Endothelial cell of umbilical vein (primary cell): ENCODE data around the gene COPS2. TPM values are rescaled to one million over a fixed set of nuclear protein-coding genes. Genes with fewer than 3 reads are reported as not detected.

Source experiments
- BruUV-seq: library from RNA; stranded (reverse); fragments of 400-500 nt; replicated peaks from 2 replicates; lab custom pipeline; 2021; lab: Mats Ljungman, UMichigan
- CTCF ChIA-PET: fragments of 300-600, 350-600 bp; sonication (Branson Sonifier 250); formaldehyde crosslinking; loops from one replicate; lab custom pipeline; 2021; ENCODE audit warnings: antibody characterized with exemption, inconsistent platforms; lab: Charles Lee
- POLR2A ChIA-PET: fragments of 300-600, 350-600 bp; sonication (Branson Sonifier 250); formaldehyde crosslinking; loops from one replicate; lab custom pipeline; 2021; ENCODE audit warnings: antibody characterized with exemption, inconsistent platforms; lab: Charles Lee
- DNase-seq: peaks from one replicate; pipeline ENCODE4 v3.0.0-alpha.2; 2011; ENCODE audit warnings: low read depth, low spot score
- FAIRE-seq: peaks from 2 replicates; lab custom pipeline; 2011; peaks lifted over from hg19 to GRCh38; lab: Jason Lieb, UNC
- H2AFZ ChIP-seq: 2 replicates; pipeline ENCODE4 v1.6.0; 2012; ENCODE audit warnings: low read depth, low read length, control low read depth, inconsistent platforms
- H3K27ac ChIP-seq: 2 replicates; pipeline ENCODE4 v1.5.1; 2011; ENCODE audit warnings: low read depth, mild to moderate bottlenecking, control low read depth, low read length, moderate library complexity; ENCODE audit not compliant: insufficient read depth
- H3K27me3 ChIP-seq, 2 experiments: 2 replicates each; pipeline versions ENCODE4 v1.6.0 to v1.6.1; 2011; ENCODE audit warnings: low read length in 2 of 2, mixed read lengths in 1 of 2; ENCODE audit not compliant: control insufficient read depth in 2 of 2, insufficient read depth in 2 of 2
- H3K36me3 ChIP-seq, 2 experiments: 2 replicates in 1 of 2; 3 replicates in 1 of 2; pipeline ENCODE4 v1.5.1; 2011; ENCODE audit warnings: low read length in 2 of 2, mild to moderate bottlenecking in 1 of 2, moderate library complexity in 1 of 2; ENCODE audit not compliant: control insufficient read depth in 2 of 2, insufficient read depth in 2 of 2; ENCODE audit errors: extremely low read depth in 1 of 2
- H3K4me1 ChIP-seq: 3 replicates; pipeline ENCODE4 v1.5.1; 2011; ENCODE audit warnings: mild to moderate bottlenecking, low read length; ENCODE audit not compliant: control insufficient read depth, insufficient read depth; ENCODE audit errors: extremely low read depth
- H3K4me2 ChIP-seq: 2 replicates; pipeline ENCODE4 v1.6.1; 2011; ENCODE audit warnings: low read length, control low read depth, mixed read lengths; ENCODE audit not compliant: insufficient read depth
- H3K4me3 ChIP-seq, 3 experiments: fragments of 200-600 bp in 1 of 3; sonication (generic), shearing (Covaris generic) in 1 of 3; replicated peaks in 1 of 3; 2 replicates each; pipeline ENCODE4 v1.5.1; 2011 to 2016; ENCODE audit warnings: control low read depth in 3 of 3, low read length in 3 of 3, mild to moderate bottlenecking in 2 of 3, inconsistent platforms in 1 of 3, low read depth in 1 of 3, moderate library complexity in 1 of 3; ENCODE audit not compliant: insufficient read depth in 1 of 3
- H3K79me2 ChIP-seq: 2 replicates; pipeline ENCODE4 v1.6.0; 2012; ENCODE audit warnings: low read length, inconsistent platforms; ENCODE audit not compliant: control insufficient read depth, insufficient read depth
- H3K9ac ChIP-seq: replicated peaks from 2 replicates; pipeline ENCODE3; 2011; ENCODE audit warnings: low read length, control low read depth; ENCODE audit not compliant: insufficient read depth; ENCODE audit errors: extremely low read depth
- H3K9me1 ChIP-seq: replicated peaks from 3 replicates; pipeline ENCODE4 v1.6.0; 2011; ENCODE audit warnings: mild to moderate bottlenecking, low read length; ENCODE audit not compliant: control insufficient read depth, insufficient read depth; ENCODE audit errors: extremely low read depth
- H3K9me3 ChIP-seq: replicated peaks from 2 replicates; pipeline ENCODE4 v1.5.1; 2012; ENCODE audit warnings: low read length, inconsistent platforms; ENCODE audit not compliant: control insufficient read depth, insufficient read depth
- H4K20me1 ChIP-seq: replicated peaks from 2 replicates; pipeline ENCODE3; 2011; ENCODE audit warnings: mild to moderate bottlenecking, low read length; ENCODE audit not compliant: control insufficient read depth, insufficient read depth; ENCODE audit errors: extremely low read depth
- EZH2 ChIP-seq: IDR thresholded peaks from 2 replicates; pipeline ENCODE4 v1.6.1; 2012; ENCODE audit warnings: borderline replicate concordance, low read depth, mild to moderate bottlenecking, moderate library complexity, low read length, inconsistent platforms; ENCODE audit not compliant: severe bottlenecking
- FOS ChIP-seq: IDR thresholded peaks from 2 replicates; pipeline ENCODE4 v1.6.1; 2011; ENCODE audit warnings: mild to moderate bottlenecking, low read length, moderate library complexity, borderline replicate concordance; ENCODE audit not compliant: insufficient read depth
- GATA2 ChIP-seq: IDR thresholded peaks from 2 replicates; pipeline ENCODE4 v1.7.0; 2011; ENCODE audit warnings: low read depth, mild to moderate bottlenecking, moderate library complexity, mixed read lengths, low read length; ENCODE audit not compliant: insufficient read length, insufficient read depth
- JUN ChIP-seq: IDR thresholded peaks from 2 replicates; pipeline ENCODE4 v1.6.1; 2011; ENCODE audit warnings: borderline replicate concordance, low read depth; ENCODE audit not compliant: insufficient read length, insufficient read depth
- MAX ChIP-seq: IDR thresholded peaks from 2 replicates; pipeline ENCODE4 v1.6.1; 2011; ENCODE audit not compliant: insufficient read depth, insufficient read length
- MYC ChIP-seq: IDR thresholded peaks from one replicate; pipeline ENCODE4 v1.6.1; 2011; ENCODE audit warnings: mild to moderate bottlenecking, low read depth, low read length
- POLR2A ChIP-seq: IDR thresholded peaks from 2 replicates; pipeline ENCODE4 v1.6.1; 2012; ENCODE audit warnings: low read depth, mild to moderate bottlenecking, control low read depth, low read length
- POLR2AphosphoS5 ChIP-seq: IDR thresholded peaks from 2 replicates; pipeline ENCODE4 v1.6.1; 2012; ENCODE audit warnings: low read depth, mild to moderate bottlenecking, control low read depth, low read length, moderate library complexity; ENCODE audit not compliant: insufficient read depth
- dilution Hi-C: fragments of 300-500 bp; cut with MboI; formaldehyde crosslinking; loops from one replicate; pipeline ENCODE4 v1.15.0; 2019; ENCODE audit warnings: low sequenced_read_pairs; ENCODE audit not compliant: extremely low pct_ligation_motif_present
- intact Hi-C: fragments of 100-400 bp; cut with micrococcal nuclease; formaldehyde crosslinking; loops from one replicate; pipeline ENCODE4 v1.10.0; 2022
- polyA plus RNA-seq, 4 experiments: library from polyadenylated mRNA; depleted of rRNA in 3 of 4; stranded (reverse) in 3 of 4; unstranded in 1 of 4; fragments of >200 nt; gene quantifications; 2 replicates each; pipeline versions ENCODE4 v1.2.1 to v1.2.3, GENCODE V29; 2011 to 2012; ENCODE audit warnings: missing spikeins in 1 of 4
- total RNA-seq: library from RNA; stranded (reverse); gene quantifications from 2 replicates; pipeline ENCODE4 v1.2.3, GENCODE V29; 2021
- TF ChIP-seq, protein P1 (sequence below), 2 donors: IDR thresholded peaks; 1 replicate in 1 of 2; 2 replicates in 1 of 2; pipeline ENCODE4 v1.5.1; 2011; ENCODE audit warnings: low read length in 2 of 2, mild to moderate bottlenecking in 2 of 2, moderate library complexity in 2 of 2, control low read depth in 1 of 2, inconsistent platforms in 1 of 2, low read depth in 1 of 2; ENCODE audit not compliant: insufficient read depth in 1 of 2; ENCODE audit errors: extremely low read depth in 1 of 2

The COPS2 gene
- total and polyA plus RNA-seq, 2 donors (not counting 3 experiments of a cell fraction or from before 2014, with no cell fraction given) = 20.2 to 79.3 TPM

- intact Hi-C loops (no loop called here), dilution Hi-C loops (no loop called here)
- no peaks in the 10 kb centered on the region for H3K9me3 ChIP-seq
- TF ChIP-seq JUN = peak; percentile 9
- peak; percentile 16 for TF ChIP-seq FOS
- TF ChIP-seq, protein P1, sequence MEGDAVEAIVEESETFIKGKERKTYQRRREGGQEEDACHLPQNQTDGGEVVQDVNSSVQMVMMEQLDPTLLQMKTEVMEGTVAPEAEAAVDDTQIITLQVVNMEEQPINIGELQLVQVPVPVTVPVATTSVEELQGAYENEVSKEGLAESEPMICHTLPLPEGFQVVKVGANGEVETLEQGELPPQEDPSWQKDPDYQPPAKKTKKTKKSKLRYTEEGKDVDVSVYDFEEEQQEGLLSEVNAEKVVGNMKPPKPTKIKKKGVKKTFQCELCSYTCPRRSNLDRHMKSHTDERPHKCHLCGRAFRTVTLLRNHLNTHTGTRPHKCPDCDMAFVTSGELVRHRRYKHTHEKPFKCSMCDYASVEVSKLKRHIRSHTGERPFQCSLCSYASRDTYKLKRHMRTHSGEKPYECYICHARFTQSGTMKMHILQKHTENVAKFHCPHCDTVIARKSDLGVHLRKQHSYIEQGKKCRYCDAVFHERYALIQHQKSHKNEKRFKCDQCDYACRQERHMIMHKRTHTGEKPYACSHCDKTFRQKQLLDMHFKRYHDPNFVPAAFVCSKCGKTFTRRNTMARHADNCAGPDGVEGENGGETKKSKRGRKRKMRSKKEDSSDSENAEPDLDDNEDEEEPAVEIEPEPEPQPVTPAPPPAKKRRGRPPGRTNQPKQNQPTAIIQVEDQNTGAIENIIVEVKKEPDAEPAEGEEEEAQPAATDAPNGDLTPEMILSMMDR (IDR thresholded peaks at IDR 0.05; ENCODE audit: extremely low read depth in 1 of 2, insufficient read depth in 1 of 2, low read depth in 1 of 2, low read length in 2 of 2) = no peak
- H3K79me2 ChIP-seq = no peaks in the 10 kb centered on the region
- H3K4me1 ChIP-seq = peaks cover 5% of the 10 kb centered on the region
- FAIRE-seq (peak; percentile 68), DNase-seq (peak; percentile 44)
- BruUV-seq = no TSS peak
- H3K9me1 ChIP-seq = no peaks in the 10 kb centered on the region
- ChIA-PET POLR2A (interaction anchor here (0.6 kb wide), 1 partner anchor 41 kb away, joined by 3 read pairs; no protein-coding TSS in a partner anchor), CTCF (interaction anchor here (0.9 kb wide), 1 partner anchor 126 kb away, joined by 4 read pairs; no protein-coding TSS in a partner anchor)
- no peak overlapping the region for H2AFZ ChIP-seq
- H4K20me1 ChIP-seq = no peaks in the 10 kb centered on the region
- no peak overlapping the region for H3K27ac ChIP-seq
- H3K4me3 ChIP-seq = no peak overlapping the region
- H3K9ac ChIP-seq = no peak overlapping the region
- H3K4me2 ChIP-seq = peak overlapping the region; percentile 22
- peaks cover 5 to 6% of the 10 kb centered on the region in 2 experiments for H3K36me3 ChIP-seq
- H3K27me3 ChIP-seq = no peaks in the 10 kb centered on the region
These were observed 53.9 kb downstream of the COPS2 start for GRCh38 chr15:49101536-49101935.

- no peaks in the 10 kb centered on the region for H3K36me3 ChIP-seq
- no peak overlapping the region for H3K4me3 ChIP-seq
- H2AFZ ChIP-seq = no peak overlapping the region
- H3K4me1 ChIP-seq = peaks cover 3% of the 10 kb centered on the region
- H3K27ac ChIP-seq = no peak overlapping the region
- H4K20me1 ChIP-seq = no peaks in the 10 kb centered on the region
- FAIRE-seq (no peak), DNase-seq (no peak)
- no peaks in the 10 kb centered on the region for H3K27me3 ChIP-seq
- no peak overlapping the region for H3K4me2 ChIP-seq
- H3K79me2 ChIP-seq = no peaks in the 10 kb centered on the region
- TF ChIP-seq, protein P1 (IDR thresholded peaks at IDR 0.05; ENCODE audit: extremely low read depth in 1 of 2, insufficient read depth in 1 of 2, low read depth in 1 of 2, low read length in 2 of 2) = no peak
- TF ChIP-seq MYC (no peak), MAX (no peak), POLR2AphosphoS5 (no peak), EZH2 (no peak), JUN (no peak), POLR2A (no peak), GATA2 (no peak), FOS (no peak)
- intact Hi-C loops = no loop called here
- BruUV-seq = no TSS peak
- POLR2A ChIA-PET = no interaction called here
- H3K9me3 ChIP-seq = no peaks in the 10 kb centered on the region
- dilution Hi-C loops = no loop called here
- CTCF ChIA-PET = no interaction called here
- H3K9me1 ChIP-seq = no peaks in the 10 kb centered on the region
- no peak overlapping the region for H3K9ac ChIP-seq
These were observed 59.2 kb downstream of the COPS2 start for GRCh38 chr15:49096090-49096750.
